GM21529 (cell line): ENCODE results near the gene CAMTA1.

Source experiments
- ATAC-seq: cut with Tn5 transposase; IDR thresholded peaks from one replicate; pipeline ENCODE4 v1.9.1; 2021; ENCODE audit not compliant: unreplicated experiment

Gene CAMTA1

GRCh38 chr1:7493711-7494454, 708.6 kb downstream of the CAMTA1 start:
- ATAC-seq, result no peak

GRCh38 chr1:7495962-7496361, 710.7 kb downstream of the CAMTA1 start:
- ATAC-seq, result no peak

- no peak for ATAC-seq
These were observed 711.9 kb downstream of the CAMTA1 start for GRCh38 chr1:7497107-7497637.

GRCh38 chr1:7500381-7501083, 715.3 kb downstream of the CAMTA1 start:
- no peak for ATAC-seq

- ATAC-seq, result no peak
These were observed 715.8 kb downstream of the CAMTA1 start for GRCh38 chr1:7501084-7501491.

- ATAC-seq, result no peak
These were observed 716.7 kb downstream of the CAMTA1 start for GRCh38 chr1:7501723-7502603.

- ATAC-seq, result no peak
These were observed 718.6 kb downstream of the CAMTA1 start for GRCh38 chr1:7503691-7504437.

GRCh38 chr1:7504438-7504720, 719.1 kb downstream of the CAMTA1 start:
- ATAC-seq, result no peak

- ATAC-seq, result no peak
These were observed 720.0 kb downstream of the CAMTA1 start for GRCh38 chr1:7505094-7505770.

- ATAC-seq, result no peak
These were observed 720.7 kb downstream of the CAMTA1 start for GRCh38 chr1:7505771-7506453.

- no peak for ATAC-seq
These were observed 721.4 kb downstream of the CAMTA1 start for GRCh38 chr1:7506454-7507284.

GRCh38 chr1:7507285-7508019, 722.2 kb downstream of the CAMTA1 start:
- ATAC-seq, result no peak

GRCh38 chr1:7508052-7508933, 723.0 kb downstream of the CAMTA1 start:
- no peak for ATAC-seq

- no peak for ATAC-seq
These were observed 723.8 kb downstream of the CAMTA1 start for GRCh38 chr1:7508934-7509519.

GRCh38 chr1:7509598-7509997, 724.3 kb downstream of the CAMTA1 start:
- ATAC-seq, result no peak

GRCh38 chr1:7510389-7510931, 725.2 kb downstream of the CAMTA1 start:
- no peak for ATAC-seq
